ENCODE results near the gene GNAI2.
"Not testable (repeated sequence)": the region's sequence is repeated elsewhere in the genome, so short reads cannot be mapped to it uniquely, and the experiment has no call there.

The GNAI2 gene

GRCh38 chr3:50224639-50225038, 11.4 kb upstream of the GNAI2 start:
- DNase-seq: no peak

GRCh38 chr3:50226888-50227389, 9.1 kb upstream of the GNAI2 start:
- peak in 15 of 56 donors; percentile 44 to 81 (median 62) for DNase-seq

- DNase-seq: peak in 54 of 56 donors; percentile 51 to 95 (median 80)
Measured at GRCh38 chr3:50227390-50228183, 8.4 kb upstream of the GNAI2 start.

- not testable (repeated sequence) for DNase-seq
Measured at GRCh38 chr3:50228184-50228763, 7.7 kb upstream of the GNAI2 start.

- DNase-seq: no peak
Measured at GRCh38 chr3:50229490-50229889, 6.5 kb upstream of the GNAI2 start.

- peak in 7 of 56 donors; percentile 4 to 55 (median 18) for DNase-seq
Measured at GRCh38 chr3:50230104-50230793, 5.8 kb upstream of the GNAI2 start.

GRCh38 chr3:50230794-50231125, 5.2 kb upstream of the GNAI2 start:
- DNase-seq: no peak

- DNase-seq: no peak
Measured at GRCh38 chr3:50231581-50231980, 4.4 kb upstream of the GNAI2 start.

- no peak for DNase-seq
Measured at GRCh38 chr3:50232303-50232702, 3.7 kb upstream of the GNAI2 start.

- DNase-seq: peak in 1 of 56 donors; percentile 9
Measured at GRCh38 chr3:50233176-50233575, 2.8 kb upstream of the GNAI2 start.

GRCh38 chr3:50236484-50237132, 604 bp downstream of the GNAI2 start:
- no peak for DNase-seq

GRCh38 chr3:50237133-50237651, 1.2 kb downstream of the GNAI2 start:
- DNase-seq: peak in 12 of 56 donors; percentile 14 to 47 (median 36)

GRCh38 chr3:50237754-50238548, 1.9 kb downstream of the GNAI2 start:
- peak in 50 of 56 donors; percentile 22 to 87 (median 60) for DNase-seq

GRCh38 chr3:50238549-50239026, 2.6 kb downstream of the GNAI2 start:
- DNase-seq: peak in 42 of 56 donors; percentile 10 to 83 (median 46)

GRCh38 chr3:50239649-50240048, 3.6 kb downstream of the GNAI2 start:
- no peak for DNase-seq

GRCh38 chr3:50241163-50241562, 5.2 kb downstream of the GNAI2 start:
- DNase-seq: peak in 2 of 56 donors; percentile 14 to 26

- DNase-seq: no peak
Measured at GRCh38 chr3:50241713-50242380, 5.8 kb downstream of the GNAI2 start.

GRCh38 chr3:50242381-50242770, 6.4 kb downstream of the GNAI2 start:
- DNase-seq: no peak

- peak in 19 of 56 donors; percentile 12 to 55 (median 33) for DNase-seq
Measured at GRCh38 chr3:50242851-50243542, 7.0 kb downstream of the GNAI2 start.

Measured in nucleus accumbens (tissue), 56 donors.